Measurements from ENCODE around the gene SKIL.
"Not testable (repeated sequence)": the region's sequence is repeated elsewhere in the genome, so short reads cannot be mapped to it uniquely, and the experiment has no call there.

The SKIL gene, protein sequence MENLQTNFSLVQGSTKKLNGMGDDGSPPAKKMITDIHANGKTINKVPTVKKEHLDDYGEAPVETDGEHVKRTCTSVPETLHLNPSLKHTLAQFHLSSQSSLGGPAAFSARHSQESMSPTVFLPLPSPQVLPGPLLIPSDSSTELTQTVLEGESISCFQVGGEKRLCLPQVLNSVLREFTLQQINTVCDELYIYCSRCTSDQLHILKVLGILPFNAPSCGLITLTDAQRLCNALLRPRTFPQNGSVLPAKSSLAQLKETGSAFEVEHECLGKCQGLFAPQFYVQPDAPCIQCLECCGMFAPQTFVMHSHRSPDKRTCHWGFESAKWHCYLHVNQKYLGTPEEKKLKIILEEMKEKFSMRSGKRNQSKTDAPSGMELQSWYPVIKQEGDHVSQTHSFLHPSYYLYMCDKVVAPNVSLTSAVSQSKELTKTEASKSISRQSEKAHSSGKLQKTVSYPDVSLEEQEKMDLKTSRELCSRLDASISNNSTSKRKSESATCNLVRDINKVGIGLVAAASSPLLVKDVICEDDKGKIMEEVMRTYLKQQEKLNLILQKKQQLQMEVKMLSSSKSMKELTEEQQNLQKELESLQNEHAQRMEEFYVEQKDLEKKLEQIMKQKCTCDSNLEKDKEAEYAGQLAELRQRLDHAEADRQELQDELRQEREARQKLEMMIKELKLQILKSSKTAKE

DNA sequence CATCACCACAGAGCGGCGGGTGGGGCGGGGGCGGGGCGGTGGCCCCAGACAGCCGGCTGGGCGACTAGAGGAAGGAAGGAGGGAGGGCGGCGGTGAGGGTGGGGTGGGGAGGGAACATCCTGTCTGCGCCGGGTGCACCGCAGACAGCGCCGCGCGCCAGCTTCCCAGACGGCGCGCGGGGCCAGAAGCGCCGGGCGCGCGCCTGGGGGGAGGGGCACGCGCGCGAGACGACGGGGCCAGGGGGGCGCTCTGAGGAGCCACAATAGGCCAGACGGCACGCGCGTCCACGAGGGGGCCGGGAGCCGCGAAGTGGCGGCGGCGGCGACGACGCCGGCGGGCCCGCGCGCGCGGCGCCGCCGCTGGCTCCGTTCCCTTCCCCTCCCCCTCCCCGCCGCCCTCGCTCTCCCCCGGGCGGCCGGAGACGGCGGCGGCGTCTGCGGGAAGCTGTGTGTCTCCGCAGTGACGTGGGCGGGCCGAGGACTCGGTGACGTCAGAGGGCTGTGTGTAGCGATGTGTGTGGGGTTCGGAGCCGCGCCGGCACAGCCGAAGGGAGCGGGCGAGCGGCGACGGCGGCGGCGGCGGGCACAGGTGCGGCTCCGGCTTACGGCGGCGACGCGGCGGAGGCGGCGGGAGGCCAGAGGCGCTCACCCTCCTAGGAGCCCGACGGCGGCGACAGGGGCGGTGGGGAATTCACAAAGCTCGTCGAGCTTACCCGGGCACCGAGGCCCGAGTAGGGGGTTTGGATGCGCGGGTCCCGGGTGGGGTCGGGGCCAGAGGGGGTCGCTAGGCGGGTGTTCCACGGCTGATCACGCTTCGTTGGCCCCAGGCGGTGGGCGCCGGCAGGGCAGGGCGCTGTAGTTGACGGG, at the start of gene SKIL:
TSS of gene SKIL (plus strand) at position 540 of the 866 bp plus-strand sequence. CDS start 2,617 bp downstream, outside the sequence.
- peak; percentile 93 for DNase-seq

- DNase-seq = peak; percentile 31
These were observed 48.5 kb upstream of the SKIL start for GRCh38 chr3:170309046-170309445.

DNA sequence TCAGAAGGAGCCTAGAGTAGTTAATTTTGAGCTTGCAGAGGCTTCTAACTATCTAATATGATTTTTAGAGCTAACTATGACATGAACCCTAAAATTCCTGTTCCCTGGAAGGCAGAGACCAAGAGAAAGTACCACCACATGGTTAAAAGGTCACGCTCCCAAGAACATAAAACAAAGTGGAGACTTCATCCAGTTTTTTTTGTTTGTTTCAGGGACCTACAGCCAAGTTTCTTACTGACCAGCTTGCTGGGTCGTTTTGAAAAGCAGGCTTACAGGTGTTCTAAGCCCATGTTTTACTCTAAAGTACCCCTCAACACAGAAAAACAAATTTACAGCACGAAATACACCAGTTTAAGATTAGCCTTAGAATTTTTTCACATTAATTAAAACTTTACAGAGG, 39.6 kb upstream of the SKIL start:
- DNase-seq = no peak

DNA sequence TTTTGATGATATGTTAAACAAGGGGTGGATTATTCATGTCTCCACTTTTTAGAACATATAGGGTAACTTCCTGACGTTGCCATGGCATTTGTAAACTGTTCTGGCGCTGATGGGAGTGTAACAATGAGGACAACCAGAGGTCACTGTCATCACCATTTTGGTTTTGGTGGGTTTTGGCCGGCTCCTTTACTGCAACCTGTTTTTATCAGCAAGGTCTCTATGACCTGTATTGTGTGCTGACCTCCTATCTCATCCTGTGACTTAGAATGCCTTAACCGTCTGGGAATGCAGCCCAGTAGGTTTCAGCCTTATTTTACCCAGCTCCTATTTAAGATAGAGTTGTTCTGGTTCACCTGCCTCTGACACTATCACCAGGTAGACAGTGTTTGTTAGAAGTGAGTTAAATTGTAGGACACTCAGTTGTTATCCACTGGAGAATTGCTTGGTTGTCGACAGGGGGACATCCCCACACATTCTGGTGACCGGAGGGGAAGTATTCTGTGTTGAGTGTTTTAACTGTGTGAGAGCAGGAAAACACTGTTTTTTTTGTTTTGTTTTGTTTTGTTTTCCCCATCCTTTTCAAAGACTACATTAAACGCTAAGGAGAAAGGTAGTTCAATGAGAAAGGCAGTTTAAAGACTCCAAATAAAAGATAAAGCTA, 36.9 kb upstream of the SKIL start:
- no peak for DNase-seq

DNA sequence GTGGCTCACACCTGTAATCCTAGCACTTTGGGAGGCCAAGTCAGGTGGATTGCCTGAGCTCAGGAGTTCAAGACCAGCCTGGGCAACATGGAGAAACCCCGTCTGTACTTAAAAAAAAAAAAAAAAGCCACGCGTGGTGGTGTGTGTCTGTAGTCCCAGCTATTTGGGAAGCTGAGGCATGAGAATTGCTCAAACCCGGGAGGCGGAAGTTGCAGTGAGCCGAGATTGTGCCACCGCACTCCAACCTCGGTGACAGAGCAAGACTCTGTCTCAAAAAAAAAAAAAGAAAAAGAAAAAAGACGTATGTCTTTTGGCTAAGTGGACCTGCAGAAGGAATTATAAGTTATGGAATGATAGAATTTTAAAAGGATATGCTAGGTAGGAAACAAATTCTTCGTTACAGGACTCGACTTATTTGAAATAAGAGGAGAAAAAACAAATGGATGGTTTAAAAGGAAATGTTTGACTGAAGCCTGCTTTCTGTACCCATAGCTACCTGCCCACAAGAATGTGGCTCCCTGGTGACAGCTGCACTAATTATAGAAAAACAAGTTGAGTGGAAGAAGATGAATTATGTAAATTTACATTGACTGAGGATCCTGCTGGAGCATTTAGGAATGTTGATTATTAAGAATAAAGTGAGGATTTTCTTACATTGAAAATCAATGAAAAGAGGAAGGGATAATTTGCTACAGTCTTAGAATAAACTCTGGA, 36.0 kb upstream of the SKIL start:
- no peak for DNase-seq

GRCh38 chr3:170322566-170323269, 34.8 kb upstream of the SKIL start:
- no peak for DNase-seq

DNA sequence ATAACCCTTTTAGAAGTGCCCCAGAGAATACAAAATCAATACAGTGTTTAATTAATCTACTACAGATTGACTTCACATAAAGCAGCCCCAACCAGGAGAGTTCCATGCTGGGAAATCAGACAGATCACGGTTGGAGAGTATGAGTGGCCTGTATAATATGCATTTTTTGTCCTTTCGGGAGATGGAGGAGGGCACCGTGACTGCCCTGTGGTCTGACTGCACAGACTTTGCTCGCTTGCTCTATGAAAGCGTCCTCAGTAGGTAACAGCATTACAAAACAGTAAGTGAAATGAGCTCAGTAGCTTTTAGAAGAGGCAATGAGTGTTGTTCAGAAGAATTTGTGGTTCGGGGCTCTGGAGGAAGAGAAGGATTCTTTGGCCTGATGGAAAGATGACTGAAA, 34.2 kb upstream of the SKIL start:
- DNase-seq = no peak

- no peak for DNase-seq
These were observed 32.6 kb upstream of the SKIL start for GRCh38 chr3:170324962-170325361.

- no peak for DNase-seq
These were observed 30.3 kb upstream of the SKIL start for GRCh38 chr3:170327040-170327808.

DNA sequence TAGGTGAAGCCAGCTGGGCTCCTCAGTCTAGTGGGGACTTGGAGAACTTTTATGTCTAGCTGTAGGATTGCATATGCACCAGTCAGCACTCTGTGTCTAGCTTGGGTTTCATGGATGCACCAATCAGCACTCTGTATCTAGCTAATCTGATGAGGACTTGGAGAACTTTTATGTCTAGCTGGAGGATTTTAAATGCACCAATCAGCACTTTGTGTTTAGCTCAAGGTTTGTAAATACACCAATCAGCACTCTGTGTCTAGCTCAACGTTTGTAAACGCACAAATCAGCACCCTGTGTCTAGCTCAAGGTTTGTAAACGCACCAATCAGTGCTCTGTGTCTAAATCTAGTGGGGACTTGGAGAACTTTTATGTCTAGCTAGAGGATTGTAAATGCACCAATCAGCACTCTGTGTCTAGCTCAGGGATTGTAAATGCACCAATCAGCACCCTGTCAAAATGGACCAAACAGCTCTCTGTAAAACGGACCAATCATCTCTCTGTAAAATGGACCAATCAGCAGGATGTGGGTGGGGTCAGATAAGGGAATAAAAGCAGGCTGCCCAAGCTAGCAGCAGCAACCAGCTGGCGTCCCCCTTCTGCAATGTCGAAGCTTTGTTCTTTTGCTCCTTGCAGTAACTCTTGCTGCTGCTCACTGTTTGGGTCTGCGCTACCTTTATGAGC, 29.5 kb upstream of the SKIL start:
- DNase-seq = not testable (repeated sequence)

DNA sequence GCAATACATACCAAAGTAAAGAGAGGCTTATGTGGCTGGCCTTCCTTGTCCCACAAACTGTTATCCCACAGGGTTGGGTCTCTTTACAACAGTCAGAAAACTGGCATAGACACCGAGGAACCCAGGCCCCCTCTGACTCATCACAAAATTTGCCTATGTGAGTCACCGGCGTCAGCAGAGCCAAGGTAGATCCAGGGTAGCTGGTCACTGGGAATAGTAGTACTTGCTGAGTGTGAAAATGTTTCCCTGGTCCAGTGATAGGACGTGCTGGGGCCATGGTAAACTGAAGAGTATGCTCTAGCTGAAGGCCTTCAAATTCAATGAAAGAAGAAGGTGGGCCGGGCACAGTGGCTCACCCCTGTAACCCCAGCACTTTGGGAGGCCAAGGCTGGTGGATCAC, 27.1 kb upstream of the SKIL start:
- peak; percentile 31 for DNase-seq

DNA sequence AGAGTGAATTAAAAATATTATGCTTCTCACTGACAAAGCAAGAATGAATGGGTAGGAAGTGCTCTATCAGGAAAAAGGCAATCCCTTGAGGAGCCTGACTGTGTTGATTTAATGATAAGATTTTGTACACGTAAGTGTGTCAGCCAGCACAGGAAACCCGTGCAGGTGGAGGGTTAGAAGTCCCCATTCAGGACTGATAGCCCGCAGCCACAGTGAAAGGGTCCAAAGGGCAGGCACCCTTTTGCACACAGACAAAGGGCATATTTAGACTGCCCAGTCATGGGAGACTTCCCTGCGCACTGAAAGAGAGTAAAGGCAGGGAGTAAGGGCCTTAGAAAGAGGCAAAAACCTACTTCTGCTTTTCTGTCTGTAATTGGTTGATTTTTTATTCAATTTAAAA, 26.4 kb upstream of the SKIL start:
- no peak for DNase-seq

DNA sequence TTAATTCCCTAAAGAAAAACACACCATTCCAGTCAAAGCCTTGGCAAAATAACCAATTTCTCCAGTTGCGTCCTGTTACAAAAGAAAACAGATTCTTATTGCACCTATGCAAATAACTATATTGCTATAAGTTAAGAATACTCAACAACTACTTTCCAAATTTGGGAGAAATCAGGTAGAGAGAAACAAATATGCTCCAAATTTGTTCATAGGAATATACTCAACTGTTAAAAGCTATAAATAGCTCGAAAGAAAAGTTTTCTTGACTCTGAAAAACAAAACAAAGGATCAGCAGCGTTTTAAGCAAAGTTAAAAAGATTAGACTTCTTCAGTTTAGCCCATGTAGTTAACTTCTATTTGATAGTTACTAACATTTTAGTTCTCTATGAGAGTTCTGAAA, 20.1 kb upstream of the SKIL start:
- no peak for DNase-seq

DNA sequence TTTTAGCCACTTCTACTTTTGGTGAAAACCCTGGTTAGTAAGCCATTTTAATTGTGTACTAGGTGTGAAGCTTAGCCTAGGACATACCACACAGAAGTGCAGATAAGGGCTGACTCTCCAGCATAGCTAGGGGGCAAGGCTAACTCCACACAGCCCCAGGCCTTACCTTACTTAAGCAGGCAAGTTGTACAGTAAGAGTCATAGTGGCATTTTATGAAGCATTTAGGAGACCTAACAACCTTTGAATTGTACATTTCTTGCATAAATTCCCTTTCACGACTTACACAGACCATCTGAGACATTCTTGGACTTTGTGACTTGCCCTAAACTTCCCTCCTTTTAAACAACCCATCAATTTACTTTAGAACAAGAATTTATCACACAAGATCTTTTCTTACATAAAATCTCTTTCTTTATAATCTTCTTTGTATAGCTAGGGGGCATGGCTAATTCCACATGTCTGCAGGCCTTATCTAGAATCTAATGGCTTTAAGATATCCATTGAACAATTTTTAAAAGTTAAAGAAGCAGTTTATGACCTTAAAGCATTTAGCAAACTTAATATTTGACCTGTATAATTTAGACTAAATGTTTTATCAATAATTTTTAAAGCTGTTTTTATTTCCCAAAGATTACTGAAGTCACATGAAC, 18.7 kb upstream of the SKIL start:
- no peak for DNase-seq

GRCh38 chr3:170342273-170342672, 15.2 kb upstream of the SKIL start:
- DNase-seq = not testable (repeated sequence)

GRCh38 chr3:170343859-170344258, 13.7 kb upstream of the SKIL start:
- not testable (repeated sequence) for DNase-seq

DNA sequence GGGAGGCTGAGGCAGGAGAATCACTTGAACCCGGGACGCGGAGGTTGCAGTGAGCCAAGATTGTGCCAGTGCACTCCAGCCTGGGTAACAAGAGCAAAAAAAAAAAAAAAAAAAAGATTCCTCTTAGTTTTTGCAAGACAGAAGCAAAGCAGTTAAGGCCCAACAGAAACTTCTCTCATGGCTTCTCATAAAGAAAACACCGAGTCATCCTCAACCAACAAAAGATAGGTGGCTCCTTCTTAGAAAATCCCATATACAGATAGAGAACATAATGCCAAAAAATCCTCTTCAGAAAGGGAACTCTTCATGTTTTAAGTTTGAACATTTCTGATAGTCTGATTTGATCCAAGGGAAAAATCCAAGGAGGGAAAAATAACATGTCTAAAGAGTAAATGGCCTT, 12.5 kb upstream of the SKIL start:
- DNase-seq = no peak

- DNase-seq = peak; percentile 53
These were observed 10.8 kb upstream of the SKIL start for GRCh38 chr3:170346481-170347392.
